ENCODE measurements around the gene OPN3. TPM values are rescaled to one million over a fixed set of nuclear protein-coding genes. Genes with fewer than 3 reads are reported as not detected.

The OPN3 gene
- total and polyA plus RNA-seq, 2 donors (not counting 3 experiments of a cell fraction or from before 2014, with no cell fraction given): 16.1 to 23.9 TPM

DNA sequence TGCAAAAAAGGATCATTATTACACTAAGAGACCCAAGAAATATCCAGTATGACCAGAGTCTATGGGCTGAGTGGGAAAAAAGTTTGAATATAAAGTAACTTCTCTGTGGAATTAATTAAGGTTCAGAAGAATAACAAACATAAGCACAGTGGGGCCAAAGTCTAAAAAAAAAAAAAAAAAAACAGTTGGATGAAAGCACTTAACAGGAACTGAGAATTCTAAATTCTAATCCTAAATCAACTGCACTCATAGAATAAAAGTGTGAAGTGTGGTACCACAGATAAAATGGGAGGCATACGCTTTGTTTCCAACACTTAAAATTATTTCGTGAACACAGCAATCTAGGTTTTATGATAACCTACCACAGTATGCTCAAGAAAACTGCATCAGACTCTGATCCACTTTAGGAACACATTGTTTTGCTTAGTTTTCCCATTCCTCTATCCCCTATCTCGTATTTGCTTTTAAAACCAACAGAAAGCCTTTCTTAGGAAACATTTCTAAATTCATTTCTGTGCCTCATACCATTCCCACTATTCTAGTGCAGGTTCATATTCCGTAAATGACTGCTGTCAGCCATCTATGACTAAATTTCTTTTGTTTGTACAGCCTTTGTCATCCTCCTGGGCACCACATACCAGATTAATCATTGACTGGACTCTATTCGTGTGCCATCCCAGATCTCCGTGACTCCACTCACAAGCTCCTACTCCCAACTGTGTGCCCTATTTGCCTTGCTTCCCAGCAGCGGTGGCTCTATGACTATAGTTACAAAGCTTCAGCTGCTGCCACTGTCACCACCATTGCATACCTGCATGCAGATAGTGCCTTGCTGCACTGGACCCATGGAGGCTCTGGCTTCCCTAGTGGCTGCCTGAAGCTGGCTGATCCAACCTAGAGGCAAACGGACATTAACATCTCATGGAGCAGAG lies 24.9 kb downstream of the OPN3 start:
- no peak overlapping the region for H3K4me2 ChIP-seq (ENCODE audit: insufficient read depth, low read length)
- H3K9me1 ChIP-seq (replicated peaks; ENCODE audit: control insufficient read depth, extremely low read depth, insufficient read depth, low read length): no peaks in the 10 kb centered on the region
- H3K36me3 ChIP-seq (ENCODE audit: control insufficient read depth in 2 of 2, extremely low read depth in 1 of 2, insufficient read depth in 2 of 2, low read length in 2 of 2): no peaks in the 10 kb centered on the region
- H3K27me3 ChIP-seq (ENCODE audit: control insufficient read depth in 2 of 2, insufficient read depth in 2 of 2, low read length in 2 of 2): no peaks in the 10 kb centered on the region
- no peak overlapping the region for H3K9ac ChIP-seq (replicated peaks; ENCODE audit: extremely low read depth, insufficient read depth, low read length)
- TF ChIP-seq FOS (IDR thresholded peaks at IDR 0.05; ENCODE audit: borderline replicate concordance, insufficient read depth, low read length) (no peak), GATA2 (IDR thresholded peaks at IDR 0.05; ENCODE audit: insufficient read depth, insufficient read length, low read depth, low read length) (no peak), MYC (IDR thresholded peaks at IDR 0.05; ENCODE audit: low read depth, low read length) (no peak), JUN (IDR thresholded peaks at IDR 0.05; ENCODE audit: borderline replicate concordance, insufficient read depth, insufficient read length, low read depth) (no peak), POLR2A (IDR thresholded peaks at IDR 0.05; ENCODE audit: low read depth, low read length) (no peak), POLR2AphosphoS5 (IDR thresholded peaks at IDR 0.05; ENCODE audit: insufficient read depth, low read depth, low read length) (no peak), EZH2 (IDR thresholded peaks at IDR 0.05; ENCODE audit: borderline replicate concordance, low read depth, low read length, severe bottlenecking) (no peak)
- TF ChIP-seq, protein P1, sequence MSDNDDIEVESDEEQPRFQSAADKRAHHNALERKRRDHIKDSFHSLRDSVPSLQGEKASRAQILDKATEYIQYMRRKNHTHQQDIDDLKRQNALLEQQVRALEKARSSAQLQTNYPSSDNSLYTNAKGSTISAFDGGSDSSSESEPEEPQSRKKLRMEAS (IDR thresholded peaks at IDR 0.05; ENCODE audit: insufficient read depth, insufficient read length): no peak
- TF ChIP-seq, protein P2, sequence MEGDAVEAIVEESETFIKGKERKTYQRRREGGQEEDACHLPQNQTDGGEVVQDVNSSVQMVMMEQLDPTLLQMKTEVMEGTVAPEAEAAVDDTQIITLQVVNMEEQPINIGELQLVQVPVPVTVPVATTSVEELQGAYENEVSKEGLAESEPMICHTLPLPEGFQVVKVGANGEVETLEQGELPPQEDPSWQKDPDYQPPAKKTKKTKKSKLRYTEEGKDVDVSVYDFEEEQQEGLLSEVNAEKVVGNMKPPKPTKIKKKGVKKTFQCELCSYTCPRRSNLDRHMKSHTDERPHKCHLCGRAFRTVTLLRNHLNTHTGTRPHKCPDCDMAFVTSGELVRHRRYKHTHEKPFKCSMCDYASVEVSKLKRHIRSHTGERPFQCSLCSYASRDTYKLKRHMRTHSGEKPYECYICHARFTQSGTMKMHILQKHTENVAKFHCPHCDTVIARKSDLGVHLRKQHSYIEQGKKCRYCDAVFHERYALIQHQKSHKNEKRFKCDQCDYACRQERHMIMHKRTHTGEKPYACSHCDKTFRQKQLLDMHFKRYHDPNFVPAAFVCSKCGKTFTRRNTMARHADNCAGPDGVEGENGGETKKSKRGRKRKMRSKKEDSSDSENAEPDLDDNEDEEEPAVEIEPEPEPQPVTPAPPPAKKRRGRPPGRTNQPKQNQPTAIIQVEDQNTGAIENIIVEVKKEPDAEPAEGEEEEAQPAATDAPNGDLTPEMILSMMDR (IDR thresholded peaks at IDR 0.05; ENCODE audit: extremely low read depth in 1 of 2, insufficient read depth in 1 of 2, low read depth in 1 of 2, low read length in 2 of 2): no peak
- H3K9me3 ChIP-seq (replicated peaks; ENCODE audit: control insufficient read depth, insufficient read depth, low read length): no peaks in the 10 kb centered on the region
- H4K20me1 ChIP-seq (replicated peaks; ENCODE audit: control insufficient read depth, extremely low read depth, insufficient read depth, low read length): no peaks in the 10 kb centered on the region
- H2AFZ ChIP-seq (ENCODE audit: low read depth, low read length): no peak overlapping the region
- no peak overlapping the region for H3K27ac ChIP-seq (ENCODE audit: insufficient read depth, low read depth, low read length)
- no peak for DNase-seq (ENCODE audit: low read depth, low spot score)
- peaks cover 25% of the 10 kb centered on the region for H3K4me1 ChIP-seq (ENCODE audit: control insufficient read depth, extremely low read depth, insufficient read depth, low read length)
- no peak for FAIRE-seq
- POLR2A ChIA-PET: no interaction called here
- H3K4me3 ChIP-seq (replicated peaks in 1 of 3; ENCODE audit: insufficient read depth in 1 of 3, low read depth in 1 of 3, low read length in 3 of 3): no peak overlapping the region
- no peaks in the 10 kb centered on the region for H3K79me2 ChIP-seq (ENCODE audit: control insufficient read depth, insufficient read depth, low read length)
- dilution Hi-C loops (cut with MboI; ENCODE audit: extremely low pct_ligation_motif_present, low sequenced_read_pairs) (no loop called here), intact Hi-C loops (cut with micrococcal nuclease) (no loop called here)
- CTCF ChIA-PET: interaction anchor here (1.3 to 5.8 kb wide), 2 partner anchors 11 to 12 kb away, joined by 3 to 106 read pairs; no protein-coding TSS in a partner anchor
- BruUV-seq (replicated peaks): no TSS peak
